ENCODE results near the gene PARD3B. TPM values are rescaled to one million over a fixed set of nuclear protein-coding genes. Genes with fewer than 3 reads are reported as not detected.

Gene PARD3B
- total RNA-seq, 4 donors from 2014 or later, result 32.6 to 65.7 (median 38.6) TPM

GRCh38 chr2:204726831-204727230, 181.6 kb downstream of the PARD3B start:
- in situ Hi-C loops (cut with MboI; ENCODE audit: low pct_ligation_motif_present in 1 of 4, low pct_unique_long_range_greater_than_20kb in 1 of 4, low sequenced_read_pairs in 3 of 4), result no loop called here

GRCh38 chr2:204727368-204727767, 182.1 kb downstream of the PARD3B start:
- Histone ChIP-seq H3K9me3 (no peaks in the 10 kb centered on the region), H3K4me1 (no peaks in the 10 kb centered on the region), H3K36me3 (no peaks in the 10 kb centered on the region), H3K27ac (no peak overlapping the region), H3K27me3 (no peaks in the 10 kb centered on the region), H3K4me3 (no peak overlapping the region)
- no peak for DNase-seq
- no peak for TF ChIP-seq POLR2A (IDR thresholded peaks at IDR 0.05)
- TF ChIP-seq POLR2AphosphoS5 (IDR thresholded peaks at IDR 0.05), result no peak
- TF ChIP-seq EP300 (IDR thresholded peaks at IDR 0.05; ENCODE audit: low read depth), result no peak
- TF ChIP-seq CTCF (IDR thresholded peaks at IDR 0.05), result no peak
- in situ Hi-C loops (cut with MboI; ENCODE audit: low pct_ligation_motif_present in 1 of 4, low pct_unique_long_range_greater_than_20kb in 1 of 4, low sequenced_read_pairs in 3 of 4), result no loop called here
- 74 to 78% methylated on average over 3 of the region's 3 CpGs for WGBS, 2 donors (ENCODE audit: low coverage in 1 of 2)
- intact Hi-C loops (cut with DNase I; ENCODE audit: low total_unique reads), result no loop called here

More at GRCh38 chr2:204726831-204727230, 181.6 kb downstream of the PARD3B start:
- Histone ChIP-seq H3K9me3 (no peaks in the 10 kb centered on the region), H3K27me3 (no peaks in the 10 kb centered on the region), H3K27ac (peak overlapping the region in 1 of 4 donors; percentile 10), H3K4me3 (no peak overlapping the region), H3K36me3 (no peaks in the 10 kb centered on the region), H3K4me1 (no peaks in the 10 kb centered on the region)
- TF ChIP-seq POLR2AphosphoS5 (IDR thresholded peaks at IDR 0.05) (no peak), CTCF (IDR thresholded peaks at IDR 0.05) (no peak), POLR2A (IDR thresholded peaks at IDR 0.05) (no peak), EP300 (IDR thresholded peaks at IDR 0.05; ENCODE audit: low read depth) (no peak)
- intact Hi-C loops (cut with DNase I; ENCODE audit: low total_unique reads), result no loop called here
- WGBS, 2 donors (ENCODE audit: low coverage in 1 of 2), result 50 to 59% methylated on average over 3 of the region's 3 CpGs
- no peak for DNase-seq

GRCh38 chr2:204730603-204731002, 185.3 kb downstream of the PARD3B start:
- in situ Hi-C loops (cut with MboI; ENCODE audit: low pct_ligation_motif_present in 1 of 4, low pct_unique_long_range_greater_than_20kb in 1 of 4, low sequenced_read_pairs in 3 of 4), result no loop called here
- Histone ChIP-seq H3K4me1 (no peaks in the 10 kb centered on the region), H3K4me3 (no peak overlapping the region), H3K36me3 (no peaks in the 10 kb centered on the region), H3K27me3 (no peaks in the 10 kb centered on the region), H3K9me3 (no peaks in the 10 kb centered on the region), H3K27ac (no peak overlapping the region)
- TF ChIP-seq EP300 (IDR thresholded peaks at IDR 0.05; ENCODE audit: low read depth) (no peak), POLR2A (IDR thresholded peaks at IDR 0.05) (no peak), CTCF (IDR thresholded peaks at IDR 0.05) (no peak), POLR2AphosphoS5 (IDR thresholded peaks at IDR 0.05) (no peak)
- intact Hi-C loops (cut with DNase I; ENCODE audit: low total_unique reads), result no loop called here
- DNase-seq, result no peak
- WGBS, 2 donors (ENCODE audit: low coverage in 1 of 2), result 74% methylated on average over 4 of the region's 4 CpGs; no CpG with 5 or more reads in 1 of the 2 donors

- no peaks in the 10 kb centered on the region for H3K4me1 ChIP-seq
- no peaks in the 10 kb centered on the region for H3K36me3 ChIP-seq
- no peak overlapping the region for H3K27ac ChIP-seq
- WGBS, 2 donors (ENCODE audit: low coverage in 1 of 2), result 50 to 58% methylated on average over 3 of the region's 3 CpGs
- intact Hi-C loops (cut with DNase I; ENCODE audit: low total_unique reads), result no loop called here
- DNase-seq, result no peak
- no peak overlapping the region for H3K4me3 ChIP-seq
- no peaks in the 10 kb centered on the region for H3K9me3 ChIP-seq
- in situ Hi-C loops (cut with MboI; ENCODE audit: low pct_ligation_motif_present in 1 of 4, low pct_unique_long_range_greater_than_20kb in 1 of 4, low sequenced_read_pairs in 3 of 4), result no loop called here
- TF ChIP-seq EP300 (IDR thresholded peaks at IDR 0.05; ENCODE audit: low read depth) (no peak), POLR2AphosphoS5 (IDR thresholded peaks at IDR 0.05) (no peak), CTCF (IDR thresholded peaks at IDR 0.05) (no peak), POLR2A (IDR thresholded peaks at IDR 0.05) (no peak)
- H3K27me3 ChIP-seq, result no peaks in the 10 kb centered on the region
These were observed 186.7 kb downstream of the PARD3B start for GRCh38 chr2:204732019-204732418.

Measured in transverse colon (tissue), 4 donors.